SK-N-SH (cell line): ENCODE results near the gene GALNT17. TPM values are rescaled to one million over a fixed set of nuclear protein-coding genes. Genes with fewer than 3 reads are reported as not detected.

Source experiments
- CTCF ChIA-PET: fragments of 300-600, 350-600 bp; formaldehyde crosslinking; extraction: SDS; loops from one replicate; lab custom pipeline; 2021; lab: Yijun Ruan, JAX
- POLR2A ChIA-PET: fragments of 350-600 bp; sonication (Branson Sonifier 250); formaldehyde crosslinking; extraction: SDS; loops from one replicate; lab custom pipeline; 2020; ENCODE audit warnings: antibody characterized with exemption, inconsistent platforms; lab: Yijun Ruan, JAX
- DNase-seq: peaks from one replicate; pipeline ENCODE4 v3.0.0; 2012
- H2AFZ ChIP-seq: fragments of 200-600 bp; sonication (generic); 2 replicates; pipeline ENCODE4 v1.8.1; 2016; ENCODE audit warnings: antibody characterized with exemption, mild to moderate bottlenecking, low read depth
- H3F3A ChIP-seq: fragments of 200-600 bp; sonication (generic); replicated peaks from 2 replicates; pipeline ENCODE3; 2016; ENCODE audit warnings: antibody characterized with exemption, mild to moderate bottlenecking; ENCODE audit not compliant: insufficient read depth
- H3K27ac ChIP-seq, 2 experiments: fragments of 200-500 bp in 1 of 2; fragments of 200-600 bp in 1 of 2; sonication (Bioruptor generic) in 1 of 2; sonication (generic), shearing (Covaris generic) in 1 of 2; 2 replicates each; pipeline versions ENCODE4 v1.5.1 to v1.6.1; 2014 to 2016; ENCODE audit warnings: low read depth in 2 of 2, inconsistent platforms in 1 of 2, low read length in 1 of 2, mild to moderate bottlenecking in 1 of 2, mixed read lengths in 1 of 2
- H3K27me3 ChIP-seq: fragments of 200-600 bp; sonication (generic), shearing (Covaris generic); 2 replicates; pipeline ENCODE4 v1.6.1; 2016; ENCODE audit warnings: mixed run types; ENCODE audit not compliant: insufficient read depth
- H3K36me3 ChIP-seq, 2 experiments: fragments of 200-500 bp in 1 of 2; fragments of 200-600 bp in 1 of 2; sonication (Bioruptor generic) in 1 of 2; sonication (generic) in 1 of 2; replicated peaks in 1 of 2; 2 replicates each; pipeline versions ENCODE3 to v1.5.1; 2014 to 2016; ENCODE audit warnings: low read length in 1 of 2, mild to moderate bottlenecking in 1 of 2; ENCODE audit not compliant: insufficient read depth in 2 of 2, control insufficient read depth in 1 of 2
- H3K4me1 ChIP-seq, 2 experiments: fragments of 200-500 bp in 1 of 2; fragments of 200-600 bp in 1 of 2; sonication (Bioruptor generic) in 1 of 2; sonication (generic), shearing (Covaris generic) in 1 of 2; 2 replicates each; pipeline versions ENCODE4 v1.5.1 to v1.6.1; 2014 to 2016; ENCODE audit warnings: low read depth in 1 of 2, low read length in 1 of 2, mixed run types in 1 of 2; ENCODE audit not compliant: insufficient read depth in 2 of 2, control insufficient read depth in 1 of 2
- H3K4me2 ChIP-seq: fragments of 200-600 bp; sonication (generic), shearing (Covaris generic); 2 replicates; pipeline ENCODE4 v1.6.1; 2017; ENCODE audit warnings: mixed run types
- H3K4me3 ChIP-seq, 2 experiments: fragments of 200-500 bp in 1 of 2; fragments of 200-600 bp in 1 of 2; sonication (Bioruptor generic) in 1 of 2; sonication (generic), shearing (Covaris generic) in 1 of 2; 2 replicates each; pipeline versions ENCODE4 v1.5.1 to v1.8.1; 2014 to 2016; ENCODE audit warnings: low read depth in 2 of 2, inconsistent platforms in 1 of 2, low read length in 1 of 2, mild to moderate bottlenecking in 1 of 2, mixed read lengths in 1 of 2, moderate library complexity in 1 of 2
- H3K79me2 ChIP-seq: fragments of 200-600 bp; sonication (generic); 2 replicates; pipeline ENCODE4 v1.8.1; 2017; ENCODE audit warnings: mild to moderate bottlenecking; ENCODE audit not compliant: insufficient read depth
- H3K9ac ChIP-seq: fragments of 200-600 bp; sonication (generic); 2 replicates; pipeline ENCODE4 v1.6.1; 2017; ENCODE audit warnings: mixed run types
- H3K9me2 ChIP-seq: fragments of 200-600 bp; sonication (generic); 2 replicates; pipeline ENCODE4 v1.6.1; 2017; ENCODE audit warnings: mixed run types
- H3K9me3 ChIP-seq: fragments of 200-600 bp; sonication (generic); 2 replicates; pipeline ENCODE4 v1.6.1; 2017; ENCODE audit warnings: mixed run types, mild to moderate bottlenecking, moderate library complexity
- H4K20me1 ChIP-seq: fragments of 200-600 bp; sonication (generic); 2 replicates; pipeline ENCODE4 v1.6.1; 2017; ENCODE audit warnings: mild to moderate bottlenecking, mixed run types; ENCODE audit not compliant: insufficient read depth
- CHD2 ChIP-seq: fragments of 150-350 bp; IDR thresholded peaks from 2 replicates; pipeline ENCODE4 v1.6.1; 2018; ENCODE audit warnings: low read length; ENCODE audit not compliant: partially characterized antibody
- EP300 ChIP-seq, 2 experiments: IDR thresholded peaks; 2 replicates each; pipeline versions ENCODE4 v1.4.0 to v1.6.1; 2012; ENCODE audit warnings: borderline replicate concordance in 1 of 2, low read depth in 1 of 2, low read length in 1 of 2
- EZH2phosphoT487 ChIP-seq: fragments of 200-600 bp; sonication (generic); IDR thresholded peaks from 2 replicates; pipeline ENCODE4 v1.6.1; 2017; ENCODE audit warnings: low read depth, mixed run types, mild to moderate bottlenecking, antibody characterized with exemption, moderate library complexity, borderline replicate concordance
- GATA2 ChIP-seq: sonication (generic); formaldehyde crosslinking; IDR thresholded peaks from 2 replicates; pipeline ENCODE4 v1.5.0; 2020; ENCODE audit warnings: mild to moderate bottlenecking, missing genetic modification reagents
- IRF3 ChIP-seq: fragments of 150-350 bp; IDR thresholded peaks from 2 replicates; pipeline ENCODE4 v1.6.1; 2016; ENCODE audit warnings: mild to moderate bottlenecking, low read depth, low read length
- MXI1 ChIP-seq: IDR thresholded peaks from 2 replicates; pipeline ENCODE4 v1.6.1; 2012; ENCODE audit warnings: mild to moderate bottlenecking, low read depth, low read length, improper control_type of control experiment
- NFIC ChIP-seq: IDR thresholded peaks from 2 replicates; pipeline ENCODE4 v1.4.0; 2012; ENCODE audit warnings: borderline replicate concordance
- RAD21 ChIP-seq: IDR thresholded peaks from 2 replicates; pipeline ENCODE4 v1.6.1; 2012; ENCODE audit warnings: mild to moderate bottlenecking, low read length
- REST ChIP-seq: IDR thresholded peaks from 2 replicates; pipeline ENCODE4 v1.6.1; 2012; ENCODE audit warnings: mild to moderate bottlenecking, low read depth, low read length, moderate library complexity
- RFX5 ChIP-seq: IDR thresholded peaks from 2 replicates; pipeline ENCODE4 v1.6.1; 2012; ENCODE audit warnings: mild to moderate bottlenecking, improper control_type of control experiment, low read length
- SIN3A ChIP-seq: IDR thresholded peaks from 2 replicates; pipeline ENCODE4 v1.6.1; 2012; ENCODE audit warnings: low read depth, mild to moderate bottlenecking, low read length, moderate library complexity, borderline replicate concordance
- TCF12 ChIP-seq: IDR thresholded peaks from 2 replicates; pipeline ENCODE4 v1.4.0; 2012
- TEAD4 ChIP-seq: IDR thresholded peaks from 2 replicates; pipeline ENCODE4 v1.4.0; 2012; ENCODE audit warnings: mild to moderate bottlenecking, borderline replicate concordance; ENCODE audit not compliant: insufficient read depth
- USF1 ChIP-seq: IDR thresholded peaks from 2 replicates; pipeline ENCODE4 v1.4.0; 2012; ENCODE audit warnings: low read depth, borderline replicate concordance
- ZBTB33 ChIP-seq: IDR thresholded peaks from 2 replicates; pipeline ENCODE4 v1.4.0; 2012; ENCODE audit warnings: low read depth, borderline replicate concordance
- WGBS: methylation state at CpG from one replicate; pipeline ENCODE4 v1.1.6; 2017; ENCODE audit warnings: low lambda C conversion rate; 5-methylcytosine and 5-hydroxymethylcytosine counted together
- polyA plus RNA-seq, 3 experiments: library from polyadenylated mRNA; depleted of rRNA; stranded (reverse); fragments of >200 nt; gene quantifications; 2 replicates each; pipeline ENCODE4 v1.2.3, GENCODE V29; 2012

The GALNT17 gene
- polyA plus RNA-seq, 1 of the 3 experiments (the other 2 are of a cell fraction), result not detected

- Histone ChIP-seq H3K4me3 (no peak overlapping the region), H3K9ac (no peak overlapping the region), H3K9me2 (0 out of 2 replicates have a peak, but pooled peaks cover 4% of the 10 kb centered on the region), H3K4me1 (no peaks in the 10 kb centered on the region), H4K20me1 (no peaks in the 10 kb centered on the region), H3K9me3 (0 out of 2 replicates have a peak, but pooled peaks cover 3% of the 10 kb centered on the region), H3K27me3 (no peaks in the 10 kb centered on the region), H3K79me2 (no peaks in the 10 kb centered on the region), H3K4me2 (no peak overlapping the region), H2AFZ (no peak overlapping the region), H3K27ac (no peak overlapping the region), H3F3A (no peaks in the 10 kb centered on the region), H3K36me3 (no peaks in the 10 kb centered on the region)
- ChIA-PET POLR2A (no interaction called here), CTCF (no interaction called here)
- DNase-seq, result no peak
- 20% methylated on average over 4 of the region's 4 CpGs for WGBS
- TF ChIP-seq CHD2, result no peak
- TF ChIP-seq TEAD4, result no peak
- TF ChIP-seq SIN3A, result no peak
- TF ChIP-seq EZH2phosphoT487, result no peak
- TF ChIP-seq EP300 (IDR thresholded peaks at IDR 0.05; ENCODE audit: borderline replicate concordance in 1 of 2, low read depth in 1 of 2, low read length in 1 of 2), result no peak
- TF ChIP-seq MXI1, result no peak
- no peak for TF ChIP-seq GATA2
- TF ChIP-seq ZBTB33, result no peak
- no peak for TF ChIP-seq RFX5
- TF ChIP-seq REST, result no peak
- TF ChIP-seq TCF12, result no peak
- TF ChIP-seq USF1, result no peak
- no peak for TF ChIP-seq IRF3
- TF ChIP-seq NFIC, result no peak
- no peak for TF ChIP-seq RAD21
Observed at GRCh38 chr7:71171476-71171875, 39.5 kb downstream of the GALNT17 start.
